Esophagus (tissue), 2 donors: Measurements from ENCODE around the gene SPTAN1. TPM values are rescaled to one million over a fixed set of nuclear protein-coding genes. Genes with fewer than 3 reads are reported as not detected.

Source experiments
- H3K27ac ChIP-seq, 2 donors: one replicate each; pipeline ENCODE4 v1.5.1; 2013; ENCODE audit warnings: low read depth in 2 of 2, mild to moderate bottlenecking in 2 of 2, inconsistent platforms in 1 of 2, low read length in 1 of 2, moderate library complexity in 1 of 2
- H3K27me3 ChIP-seq, 2 donors: one replicate each; pipeline ENCODE4 v1.6.1; 2013; ENCODE audit warnings: low read length in 2 of 2, control low read depth in 1 of 2, mild to moderate bottlenecking in 1 of 2; ENCODE audit not compliant: insufficient read depth in 2 of 2, control insufficient read depth in 1 of 2
- H3K36me3 ChIP-seq, 2 donors: one replicate each; pipeline ENCODE4 v1.6.1; 2013; ENCODE audit warnings: low read length in 1 of 2; ENCODE audit not compliant: control insufficient read depth in 2 of 2, insufficient read depth in 2 of 2
- H3K4me1 ChIP-seq, 2 donors: one replicate each; pipeline ENCODE4 v1.6.1; 2013; ENCODE audit warnings: low read length in 1 of 2; ENCODE audit not compliant: control insufficient read depth in 2 of 2, insufficient read depth in 2 of 2
- H3K4me3 ChIP-seq, 2 donors: one replicate each; pipeline ENCODE4 v1.5.1; 2013; ENCODE audit warnings: low read length in 2 of 2, mild to moderate bottlenecking in 2 of 2, low read depth in 1 of 2, moderate library complexity in 1 of 2
- H3K9me3 ChIP-seq, 2 donors: one replicate each; pipeline ENCODE4 v1.6.1; 2013; ENCODE audit warnings: mild to moderate bottlenecking in 2 of 2, low read depth in 1 of 2, low read length in 1 of 2, moderate library complexity in 1 of 2; ENCODE audit not compliant: control insufficient read depth in 2 of 2, insufficient read depth in 1 of 2
- WGBS, 2 donors: extraction: QIAGEN DNeasy Blood & Tissue Kit; methylation state at CpG; one replicate each; pipeline ENCODE4 v1.1.7; 2013; 5-methylcytosine and 5-hydroxymethylcytosine counted together
- polyA plus RNA-seq, 2 donors: library from polyadenylated mRNA; stranded (reverse); fragments of 200-250 nt; gene quantifications; one replicate each; pipeline ENCODE4 v1.2.3, GENCODE V29; 2013
- donor health status: healthy with polysubstance abuse.
- donor health status: Bipolar disorder and iron deficiency.

The SPTAN1 gene
- polyA plus RNA-seq, 2 donors, result 101 to 109 TPM

GRCh38 chr9:128627127-128627715 is 74.8 kb downstream of the SPTAN1 start:
- 71 to 81% methylated on average over 15 of the region's 15 CpGs for whole genome bisulfite sequencing, 2 donors
- Histone ChIP-seq H3K4me3 (no peak overlapping the region), H3K36me3 (peaks cover 32 to 66% of the 10 kb centered on the region in 2 donors), H3K27ac (no peak overlapping the region), H3K9me3 (no peaks in the 10 kb centered on the region), H3K4me1 (peaks cover 0 to 19% of the 10 kb centered on the region in 2 donors), H3K27me3 (no peaks in the 10 kb centered on the region)

- H3K36me3 ChIP-seq, result peaks cover 38 to 71% of the 10 kb centered on the region in 2 donors
- WGBS, 2 donors, result 81% methylated on average over 13 of the region's 13 CpGs
- no peaks in the 10 kb centered on the region for H3K9me3 ChIP-seq
- peaks cover 0 to 19% of the 10 kb centered on the region in 2 donors for H3K4me1 ChIP-seq
- H3K4me3 ChIP-seq, result no peak overlapping the region
- peak overlapping the region in 1 of 2 donors; percentile 14 for H3K27ac ChIP-seq
- H3K27me3 ChIP-seq, result no peaks in the 10 kb centered on the region
Observed at GRCh38 chr9:128627906-128628305, 75.5 kb downstream of the SPTAN1 start.

- H3K27ac ChIP-seq, result peak overlapping the region; percentile 51 to 53
- peaks cover 0 to 19% of the 10 kb centered on the region in 2 donors for H3K4me1 ChIP-seq
- H3K9me3 ChIP-seq, result no peaks in the 10 kb centered on the region
- no peak overlapping the region for H3K4me3 ChIP-seq
- WGBS, 2 donors, result 44 to 53% methylated on average over 17 of the region's 17 CpGs
- H3K27me3 ChIP-seq, result no peaks in the 10 kb centered on the region
- H3K36me3 ChIP-seq, result peaks cover 44 to 78% of the 10 kb centered on the region in 2 donors
Observed at GRCh38 chr9:128628471-128629048, 76.2 kb downstream of the SPTAN1 start.

- WGBS, 2 donors, result 75 to 86% methylated on average over 10 of the region's 10 CpGs
Observed at GRCh38 chr9:128629136-128629535, 76.7 kb downstream of the SPTAN1 start.

GRCh38 chr9:128629852-128630545 is 77.6 kb downstream of the SPTAN1 start:
- 66 to 71% methylated on average over 9 of the region's 9 CpGs for WGBS, 2 donors
- no peak overlapping the region for H3K4me3 ChIP-seq
- peaks cover 6 to 26% of the 10 kb centered on the region in 2 donors for H3K4me1 ChIP-seq
- H3K27ac ChIP-seq, result no peak overlapping the region
- no peaks in the 10 kb centered on the region for H3K9me3 ChIP-seq
- no peaks in the 10 kb centered on the region for H3K27me3 ChIP-seq
- peaks cover 46 to 76% of the 10 kb centered on the region in 2 donors for H3K36me3 ChIP-seq

More at GRCh38 chr9:128629136-128629535, 76.7 kb downstream of the SPTAN1 start:
- H3K27ac ChIP-seq, result no peak overlapping the region
- H3K4me3 ChIP-seq, result no peak overlapping the region
- no peaks in the 10 kb centered on the region for H3K27me3 ChIP-seq
- no peaks in the 10 kb centered on the region for H3K9me3 ChIP-seq
- peaks cover 49 to 82% of the 10 kb centered on the region in 2 donors for H3K36me3 ChIP-seq
- peaks cover under 1 to 19% of the 10 kb centered on the region in 2 donors for H3K4me1 ChIP-seq

- Histone ChIP-seq H3K4me1 (peaks cover 13 to 37% of the 10 kb centered on the region in 2 donors), H3K27me3 (no peaks in the 10 kb centered on the region), H3K36me3 (peaks cover 46 to 59% of the 10 kb centered on the region in 2 donors), H3K27ac (no peak overlapping the region), H3K4me3 (no peak overlapping the region), H3K9me3 (no peaks in the 10 kb centered on the region)
- 93% methylated on average over 9 of the region's 9 CpGs for WGBS, 2 donors
Observed at GRCh38 chr9:128631636-128632035, 79.2 kb downstream of the SPTAN1 start.

GRCh38 chr9:128632066-128632465 is 79.7 kb downstream of the SPTAN1 start:
- H3K4me3 ChIP-seq, result no peak overlapping the region
- WGBS, 2 donors, result 81 to 84% methylated on average over 10 of the region's 10 CpGs
- H3K9me3 ChIP-seq, result no peaks in the 10 kb centered on the region
- peaks cover 13 to 38% of the 10 kb centered on the region in 2 donors for H3K4me1 ChIP-seq
- H3K27me3 ChIP-seq, result no peaks in the 10 kb centered on the region
- H3K36me3 ChIP-seq, result peaks cover 44 to 58% of the 10 kb centered on the region in 2 donors
- H3K27ac ChIP-seq, result no peak overlapping the region

GRCh38 chr9:128632486-128632885 is 80.1 kb downstream of the SPTAN1 start:
- peaks cover 40 to 53% of the 10 kb centered on the region in 2 donors for H3K36me3 ChIP-seq
- 92 to 94% methylated on average over 14 of the region's 14 CpGs for WGBS, 2 donors

GRCh38 chr9:128633057-128633456 is 80.7 kb downstream of the SPTAN1 start:
- 94 to 95% methylated on average over 21 of the region's 21 CpGs for WGBS, 2 donors
- Histone ChIP-seq H3K9me3 (no peaks in the 10 kb centered on the region), H3K36me3 (peaks cover 34 to 48% of the 10 kb centered on the region in 2 donors), H3K27ac (no peak overlapping the region), H3K27me3 (no peaks in the 10 kb centered on the region), H3K4me1 (peaks cover 13 to 35% of the 10 kb centered on the region in 2 donors), H3K4me3 (no peak overlapping the region)

More at GRCh38 chr9:128632486-128632885, 80.1 kb downstream of the SPTAN1 start:
- no peaks in the 10 kb centered on the region for H3K9me3 ChIP-seq
- peaks cover 13 to 38% of the 10 kb centered on the region in 2 donors for H3K4me1 ChIP-seq
- H3K27me3 ChIP-seq, result no peaks in the 10 kb centered on the region
- no peak overlapping the region for H3K4me3 ChIP-seq
- H3K27ac ChIP-seq, result no peak overlapping the region
